ENCODE measurements around the gene CAMTA1. TPM values are rescaled to one million over a fixed set of nuclear protein-coding genes. Genes with fewer than 3 reads are reported as not detected.

Gene CAMTA1
- polyA plus RNA-seq, 1 donor from 2014 or later, result 79.0 TPM

GRCh38 chr1:7454895-7455784 lies 669.9 kb downstream of the CAMTA1 start:
- Mint-ChIP-seq H3K27me3 (peaks cover 1% of the 10 kb centered on the region), H3K36me3 (no peaks in the 10 kb centered on the region), H3K27ac (no peak overlapping the region), H3K9me3 (no peaks in the 10 kb centered on the region), H3K4me1 (no peaks in the 10 kb centered on the region), H3K4me3 (no peak overlapping the region)

GRCh38 chr1:7455796-7456721 lies 670.8 kb downstream of the CAMTA1 start:
- no peaks in the 10 kb centered on the region for H3K36me3 Mint-ChIP-seq
- no peaks in the 10 kb centered on the region for H3K9me3 Mint-ChIP-seq
- H3K27ac Mint-ChIP-seq, result no peak overlapping the region
- no peak overlapping the region for H3K4me3 Mint-ChIP-seq
- H3K4me1 Mint-ChIP-seq, result no peaks in the 10 kb centered on the region
- H3K27me3 Mint-ChIP-seq, result peaks cover 1% of the 10 kb centered on the region

- no peaks in the 10 kb centered on the region for H3K9me3 Mint-ChIP-seq
- no peaks in the 10 kb centered on the region for H3K4me1 Mint-ChIP-seq
- no peaks in the 10 kb centered on the region for H3K36me3 Mint-ChIP-seq
- no peak overlapping the region for H3K27ac Mint-ChIP-seq
- peaks cover 1% of the 10 kb centered on the region for H3K27me3 Mint-ChIP-seq
- H3K4me3 Mint-ChIP-seq, result no peak overlapping the region
These were observed 671.4 kb downstream of the CAMTA1 start for GRCh38 chr1:7456722-7457082.

- no peaks in the 10 kb centered on the region for H3K4me1 Mint-ChIP-seq
- H3K9me3 Mint-ChIP-seq, result no peaks in the 10 kb centered on the region
- peaks cover 3% of the 10 kb centered on the region for H3K27me3 Mint-ChIP-seq
- no peak overlapping the region for H3K27ac Mint-ChIP-seq
- no peak overlapping the region for H3K4me3 Mint-ChIP-seq
- no peaks in the 10 kb centered on the region for H3K36me3 Mint-ChIP-seq
These were observed 672.6 kb downstream of the CAMTA1 start for GRCh38 chr1:7457811-7458210.

- no peak overlapping the region for H3K4me3 Mint-ChIP-seq
- no peak overlapping the region for H3K27ac Mint-ChIP-seq
- H3K27me3 Mint-ChIP-seq, result peaks cover 3% of the 10 kb centered on the region
- no peaks in the 10 kb centered on the region for H3K9me3 Mint-ChIP-seq
- H3K4me1 Mint-ChIP-seq, result no peaks in the 10 kb centered on the region
- H3K36me3 Mint-ChIP-seq, result no peaks in the 10 kb centered on the region
These were observed 673.7 kb downstream of the CAMTA1 start for GRCh38 chr1:7458946-7459345.

GRCh38 chr1:7459914-7460313 lies 674.7 kb downstream of the CAMTA1 start:
- H3K27me3 Mint-ChIP-seq, result peaks cover 3% of the 10 kb centered on the region
- H3K9me3 Mint-ChIP-seq, result no peaks in the 10 kb centered on the region
- H3K4me1 Mint-ChIP-seq, result no peaks in the 10 kb centered on the region
- no peaks in the 10 kb centered on the region for H3K36me3 Mint-ChIP-seq
- H3K4me3 Mint-ChIP-seq, result no peak overlapping the region
- no peak overlapping the region for H3K27ac Mint-ChIP-seq

- Mint-ChIP-seq H3K4me3 (no peak overlapping the region), H3K9me3 (no peaks in the 10 kb centered on the region), H3K27ac (no peak overlapping the region), H3K36me3 (no peaks in the 10 kb centered on the region), H3K4me1 (no peaks in the 10 kb centered on the region), H3K27me3 (peaks cover 2% of the 10 kb centered on the region)
These were observed 675.6 kb downstream of the CAMTA1 start for GRCh38 chr1:7460807-7461206.

- Mint-ChIP-seq H3K4me1 (no peaks in the 10 kb centered on the region), H3K36me3 (no peaks in the 10 kb centered on the region), H3K27ac (no peak overlapping the region), H3K27me3 (peaks cover 2% of the 10 kb centered on the region), H3K4me3 (no peak overlapping the region), H3K9me3 (no peaks in the 10 kb centered on the region)
These were observed 677.4 kb downstream of the CAMTA1 start for GRCh38 chr1:7462617-7463016.

- no peaks in the 10 kb centered on the region for H3K36me3 Mint-ChIP-seq
- H3K9me3 Mint-ChIP-seq, result no peaks in the 10 kb centered on the region
- no peak overlapping the region for H3K27ac Mint-ChIP-seq
- no peaks in the 10 kb centered on the region for H3K4me1 Mint-ChIP-seq
- no peak overlapping the region for H3K4me3 Mint-ChIP-seq
- H3K27me3 Mint-ChIP-seq, result peaks cover 2% of the 10 kb centered on the region
These were observed 678.3 kb downstream of the CAMTA1 start for GRCh38 chr1:7463526-7463925.

- H3K36me3 Mint-ChIP-seq, result no peaks in the 10 kb centered on the region
- H3K27ac Mint-ChIP-seq, result no peak overlapping the region
- H3K27me3 Mint-ChIP-seq, result peaks cover 6% of the 10 kb centered on the region
- no peaks in the 10 kb centered on the region for H3K9me3 Mint-ChIP-seq
- H3K4me3 Mint-ChIP-seq, result no peak overlapping the region
- no peaks in the 10 kb centered on the region for H3K4me1 Mint-ChIP-seq
These were observed 679.5 kb downstream of the CAMTA1 start for GRCh38 chr1:7464736-7465135.

GRCh38 chr1:7467476-7468175 lies 682.4 kb downstream of the CAMTA1 start:
- H3K27ac Mint-ChIP-seq, result no peak overlapping the region
- no peaks in the 10 kb centered on the region for H3K36me3 Mint-ChIP-seq
- no peaks in the 10 kb centered on the region for H3K4me1 Mint-ChIP-seq
- H3K27me3 Mint-ChIP-seq, result peaks cover 8% of the 10 kb centered on the region
- H3K4me3 Mint-ChIP-seq, result no peak overlapping the region
- H3K9me3 Mint-ChIP-seq, result no peaks in the 10 kb centered on the region

GRCh38 chr1:7468248-7468647 lies 683.0 kb downstream of the CAMTA1 start:
- Mint-ChIP-seq H3K36me3 (no peaks in the 10 kb centered on the region), H3K9me3 (no peaks in the 10 kb centered on the region), H3K4me1 (no peaks in the 10 kb centered on the region), H3K4me3 (peak overlapping the region in 1 of 4 donors; percentile 17), H3K27ac (no peak overlapping the region), H3K27me3 (peaks cover 8% of the 10 kb centered on the region)

- H3K36me3 Mint-ChIP-seq, result no peaks in the 10 kb centered on the region
- no peak overlapping the region for H3K4me3 Mint-ChIP-seq
- H3K9me3 Mint-ChIP-seq, result no peaks in the 10 kb centered on the region
- peaks cover 8% of the 10 kb centered on the region for H3K27me3 Mint-ChIP-seq
- H3K27ac Mint-ChIP-seq, result no peak overlapping the region
- no peaks in the 10 kb centered on the region for H3K4me1 Mint-ChIP-seq
These were observed 684.1 kb downstream of the CAMTA1 start for GRCh38 chr1:7469255-7469938.

- Mint-ChIP-seq H3K27ac (no peak overlapping the region), H3K4me1 (no peaks in the 10 kb centered on the region), H3K9me3 (no peaks in the 10 kb centered on the region), H3K27me3 (peaks cover 8% of the 10 kb centered on the region), H3K4me3 (no peak overlapping the region), H3K36me3 (no peaks in the 10 kb centered on the region)
These were observed 685.8 kb downstream of the CAMTA1 start for GRCh38 chr1:7470904-7471638.
